H1 (cell line): Measurements from ENCODE around the gene MGAT5B. TPM values are rescaled to one million over a fixed set of nuclear protein-coding genes. Genes with fewer than 3 reads are reported as not detected.

ENCODE experiments used
- CTCF ChIA-PET: fragments of 300-600 bp; sonication (Branson Sonifier 250); formaldehyde crosslinking; loops from one replicate; lab custom pipeline; 2021; ENCODE audit not compliant: partially characterized antibody; lab: Charles Lee
- POLR2A ChIA-PET: fragments of 300-600 bp; sonication (Branson Sonifier 250); formaldehyde crosslinking; loops from one replicate; lab custom pipeline; 2021; ENCODE audit warnings: inconsistent platforms; ENCODE audit not compliant: partially characterized antibody; lab: Charles Lee
- DNase-seq, 2 experiments: peaks; one replicate each; pipeline versions ENCODE4 v3.0.0 to v3.0.0-alpha.2; 2010 to 2022; ENCODE audit warnings: low spot score in 2 of 2, low read depth in 1 of 2, mixed read lengths in 1 of 2
- FAIRE-seq: peaks from 2 replicates; lab custom pipeline; 2011; peaks lifted over from hg19 to GRCh38; lab: Jason Lieb, UNC
- H2AFZ ChIP-seq: 2 replicates; pipeline ENCODE4 v1.8.1; 2012; ENCODE audit warnings: low read length, inconsistent platforms
- H2AK5ac ChIP-seq: 2 replicates; pipeline ENCODE4 v1.6.1; 2013; ENCODE audit warnings: low read depth, low read length
- H2BK120ac ChIP-seq: replicated peaks from 2 replicates; pipeline ENCODE3; 2013; ENCODE audit warnings: low read depth, low read length, inconsistent platforms
- H2BK12ac ChIP-seq: 2 replicates; pipeline ENCODE4 v1.6.1; 2013; ENCODE audit warnings: low read depth, low read length
- H2BK15ac ChIP-seq: 2 replicates; pipeline ENCODE4 v1.6.1; 2013; ENCODE audit warnings: low read length
- H2BK20ac ChIP-seq: 2 replicates; pipeline ENCODE4 v1.6.1; 2013; ENCODE audit warnings: low read length
- H2BK5ac ChIP-seq: 2 replicates; pipeline ENCODE4 v1.6.1; 2013; ENCODE audit warnings: low read depth, low read length
- H3K14ac ChIP-seq: 2 replicates; pipeline ENCODE4 v1.6.1; 2013; ENCODE audit warnings: inconsistent platforms; ENCODE audit not compliant: insufficient read length
- H3K18ac ChIP-seq: 2 replicates; pipeline ENCODE4 v1.6.1; 2013; ENCODE audit warnings: low read length; ENCODE audit errors: extremely low read depth
- H3K23ac ChIP-seq: 2 replicates; pipeline ENCODE4 v1.6.1; 2013; ENCODE audit warnings: inconsistent platforms; ENCODE audit not compliant: insufficient read length
- H3K23me2 ChIP-seq: 2 replicates; pipeline ENCODE4 v1.6.1; 2013; ENCODE audit warnings: low read depth, low read length
- H3K27ac ChIP-seq: 2 replicates; pipeline ENCODE4 v1.6.1; 2011; ENCODE audit warnings: low read depth, low read length, inconsistent platforms
- H3K27me3 ChIP-seq, 4 experiments: replicated peaks in 1 of 4; 1 replicate in 1 of 4; 2 replicates in 3 of 4; pipeline versions ENCODE4 v1.6.1 to v1.8.1; 2011 to 2013; ENCODE audit warnings: low read length in 3 of 4, mild to moderate bottlenecking in 3 of 4, inconsistent platforms in 2 of 4, mixed read lengths in 2 of 4, moderate library complexity in 1 of 4; ENCODE audit not compliant: control insufficient read depth in 3 of 4, insufficient read depth in 3 of 4; ENCODE audit errors: extremely low read depth in 1 of 4
- H3K36me3 ChIP-seq, 4 experiments: 2 replicates each; pipeline versions ENCODE4 v1.6.1 to v1.8.1; 2011 to 2013; ENCODE audit warnings: mild to moderate bottlenecking in 4 of 4, low read length in 3 of 4, moderate library complexity in 2 of 4, control low read depth in 1 of 4, inconsistent platforms in 1 of 4; ENCODE audit not compliant: insufficient read depth in 4 of 4, control insufficient read depth in 2 of 4
- H3K4ac ChIP-seq: replicated peaks from 2 replicates; pipeline ENCODE3; 2013; ENCODE audit warnings: low read length, low read depth, mixed read lengths, inconsistent platforms; ENCODE audit not compliant: insufficient read length
- H3K4me1 ChIP-seq, 4 experiments: replicated peaks in 1 of 4; 1 replicate in 1 of 4; 2 replicates in 3 of 4; pipeline versions ENCODE4 v1.6.1 to v1.8.1; 2011 to 2013; ENCODE audit warnings: low read length in 3 of 4, inconsistent platforms in 2 of 4, mixed read lengths in 1 of 4; ENCODE audit not compliant: insufficient read depth in 4 of 4, control insufficient read depth in 3 of 4
- H3K4me2 ChIP-seq, 2 experiments: 2 replicates each; pipeline versions ENCODE4 v1.6.1 to v1.8.1; 2011 to 2013; ENCODE audit warnings: low read depth in 2 of 2, low read length in 2 of 2, control low read depth in 1 of 2, inconsistent platforms in 1 of 2, mild to moderate bottlenecking in 1 of 2; ENCODE audit not compliant: insufficient read depth in 1 of 2
- H3K4me3 ChIP-seq, 4 experiments: fragments of 200-600, 300-600 bp in 1 of 4; sonication (generic), shearing (Covaris generic), sonication (Bioruptor Twin) in 1 of 4; 2 replicates each; pipeline versions ENCODE4 v1.5.1 to v1.8.1; 2011 to 2016; ENCODE audit warnings: low read length in 4 of 4, low read depth in 3 of 4, control low read depth in 2 of 4, inconsistent platforms in 2 of 4, mild to moderate bottlenecking in 2 of 4, mixed read lengths in 1 of 4, moderate library complexity in 1 of 4; ENCODE audit not compliant: insufficient read depth in 2 of 4; ENCODE audit errors: extremely low read depth in 1 of 4
- H3K56ac ChIP-seq: replicated peaks from 2 replicates; pipeline ENCODE3; 2013; ENCODE audit warnings: low read depth, mild to moderate bottlenecking, mixed read lengths, low read length, inconsistent platforms; ENCODE audit not compliant: insufficient read length
- H3K79me1 ChIP-seq: 2 replicates; pipeline ENCODE4 v1.6.1; 2013; ENCODE audit warnings: low read depth, low read length, control low read depth
- H3K79me2 ChIP-seq, 2 experiments: 2 replicates each; pipeline versions ENCODE4 v1.6.1 to v1.8.1; 2012 to 2013; ENCODE audit warnings: low read length in 2 of 2, mild to moderate bottlenecking in 2 of 2, inconsistent platforms in 1 of 2; ENCODE audit not compliant: insufficient read depth in 2 of 2, control insufficient read depth in 1 of 2
- H3K9ac ChIP-seq, 4 experiments: replicated peaks in 1 of 4; 1 replicate in 1 of 4; 2 replicates in 3 of 4; pipeline versions ENCODE4 v1.6.1 to v1.8.1; 2011 to 2013; ENCODE audit warnings: low read depth in 3 of 4, low read length in 3 of 4, control low read depth in 2 of 4, mild to moderate bottlenecking in 2 of 4, moderate library complexity in 2 of 4, inconsistent platforms in 1 of 4; ENCODE audit errors: extremely low read depth in 1 of 4
- H3K9me3 ChIP-seq, 2 experiments: 2 replicates each; pipeline versions ENCODE4 v1.6.1 to v1.8.1; 2012 to 2013; ENCODE audit warnings: mild to moderate bottlenecking in 2 of 2, moderate library complexity in 2 of 2, control low read depth in 1 of 2, inconsistent platforms in 1 of 2, low read depth in 1 of 2, low read length in 1 of 2, mixed read lengths in 1 of 2; ENCODE audit not compliant: insufficient read depth in 2 of 2
- H4K20me1 ChIP-seq, 2 experiments: replicated peaks in 1 of 2; 2 replicates each; pipeline versions ENCODE3 to v1.8.1; 2011 to 2013; ENCODE audit warnings: inconsistent platforms in 2 of 2, low read length in 2 of 2, mild to moderate bottlenecking in 1 of 2; ENCODE audit not compliant: insufficient read depth in 2 of 2, control insufficient read depth in 1 of 2
- H4K5ac ChIP-seq: 2 replicates; pipeline ENCODE4 v1.6.1; 2013; ENCODE audit warnings: low read length, low read depth, mixed read lengths, inconsistent platforms; ENCODE audit not compliant: insufficient read length
- H4K8ac ChIP-seq: 2 replicates; pipeline ENCODE4 v1.8.0; 2013; ENCODE audit warnings: mild to moderate bottlenecking, moderate library complexity, low read length, inconsistent platforms; ENCODE audit not compliant: insufficient read depth; ENCODE audit errors: extremely low read depth
- H4K91ac ChIP-seq: replicated peaks from 2 replicates; pipeline ENCODE3; 2013; ENCODE audit warnings: low read length, mixed read lengths, inconsistent platforms; ENCODE audit not compliant: insufficient read length
- BACH1 ChIP-seq: IDR thresholded peaks from 2 replicates; pipeline ENCODE4 v1.6.1; 2012; ENCODE audit warnings: low read length, improper control_type of control experiment
- CBX8 ChIP-seq: fragments of 300-800, 300-1000 bp; sonication (generic); IDR thresholded peaks from 2 replicates; pipeline ENCODE4 v1.7.1; 2016; ENCODE audit warnings: low read depth, low read length, borderline replicate concordance
- CHD1 ChIP-seq: IDR thresholded peaks from 2 replicates; pipeline ENCODE4 v1.6.1; 2012; ENCODE audit warnings: low read depth, low read length, improper control_type of control experiment
- MAX ChIP-seq: IDR thresholded peaks from 2 replicates; pipeline ENCODE4 v1.6.1; 2012; ENCODE audit warnings: inconsistent platforms
- NRF1 ChIP-seq: IDR thresholded peaks from 2 replicates; pipeline ENCODE4 v1.6.1; 2011; ENCODE audit warnings: mild to moderate bottlenecking, low read depth, low read length, improper control_type of control experiment
- RFX5 ChIP-seq: IDR thresholded peaks from 2 replicates; pipeline ENCODE4 v1.6.1; 2011; ENCODE audit warnings: low read depth, low read length, improper control_type of control experiment, borderline replicate concordance
- WGBS, 2 experiments: shearing (Covaris generic) in 1 of 2; methylation state at CpG; one replicate each; pipeline versions ENCODE4 v1.1.6 to v1.1.7; 2013 to 2015; ENCODE audit warnings: low lambda C conversion rate in 2 of 2, mixed read lengths in 2 of 2, inconsistent platforms in 1 of 2, low coverage in 1 of 2, missing lambda C conversion rate in 1 of 2; ENCODE audit not compliant: insufficient replicate concordance in 2 of 2, insufficient coverage in 1 of 2, insufficient read length in 1 of 2; ENCODE audit errors: extremely low coverage in 1 of 2, missing lambda C conversion rate in 1 of 2; 5-methylcytosine and 5-hydroxymethylcytosine counted together
- polyA plus RNA-seq, 7 experiments: library from polyadenylated mRNA; depleted of rRNA in 3 of 7; stranded (reverse) in 5 of 7; unstranded in 2 of 7; fragments of >200 nt in 5 of 7; fragments of 200-250 nt in 2 of 7; gene quantifications; 1 replicate in 5 of 7; 2 replicates in 1 of 7; 4 replicates in 1 of 7; pipeline versions ENCODE4 v1.2.1 to v1.2.3, GENCODE V29; 2011 to 2013; ENCODE audit warnings: missing spikeins in 2 of 7, mixed read lengths in 2 of 7
- total RNA-seq: library from RNA; stranded (reverse); fragmentation: NEBNext Ultra II Directional; extraction: Animal tissue kit (Norgen Biotek cat#: 25700); gene quantifications from 2 replicates; pipeline ENCODE4 v1.2.1, GENCODE V29; 2021

The MGAT5B gene
- total and polyA plus RNA-seq, 2 of the 8 experiments (the other 6 are each of a cell fraction or from before 2014, with no cell fraction given), result 7.9 to 8.2 TPM

- H2AK5ac ChIP-seq, result no peak overlapping the region
- H3K27me3 ChIP-seq, result no peaks in the 10 kb centered on the region
- TF ChIP-seq BACH1, result no peak
- no peak for TF ChIP-seq RFX5
- no peak for TF ChIP-seq NRF1
- TF ChIP-seq MAX, result no peak
- no peak for TF ChIP-seq CBX8
- no peak for TF ChIP-seq CHD1
- H2AFZ ChIP-seq, result no peak overlapping the region
- H3K9ac ChIP-seq, result no peak overlapping the region
- no peaks in the 10 kb centered on the region for H3K79me2 ChIP-seq
- H3K4me1 ChIP-seq, result peaks cover 0 to 4% (median 1%) of the 10 kb centered on the region in 4 experiments; a peak in 4 of 7 replicates
- no peak overlapping the region for H3K27ac ChIP-seq
- H3K36me3 ChIP-seq, result no peaks in the 10 kb centered on the region
- H3K14ac ChIP-seq, result no peak overlapping the region
- no peak for FAIRE-seq
- no peak overlapping the region for H4K8ac ChIP-seq
- no peaks in the 10 kb centered on the region; the same call in 1 of the 2 replicates for H3K79me1 ChIP-seq
- peaks cover 0 to 1% of the 10 kb centered on the region in 2 experiments for H4K20me1 ChIP-seq
- no peak overlapping the region for H3K56ac ChIP-seq
- no peak overlapping the region for H3K4me2 ChIP-seq
- H3K23ac ChIP-seq, result no peak overlapping the region
- no peak overlapping the region for H2BK20ac ChIP-seq
- H3K4me3 ChIP-seq, result no peak overlapping the region
- H3K4ac ChIP-seq, result no peak overlapping the region
- ChIA-PET POLR2A (no interaction called here), CTCF (interaction anchor here (0.9 to 8.4 kb wide), 5 partner anchors 9 to 188 kb away, joined by 3 to 70 read pairs (median 5); partner anchors contain the start of gene MGAT5B)
- H4K91ac ChIP-seq, result no peak overlapping the region
- no peaks in the 10 kb centered on the region; a peak in 1 of 4 replicates for H3K9me3 ChIP-seq
- no peak for DNase-seq
- no peak overlapping the region for H4K5ac ChIP-seq
- H2BK15ac ChIP-seq, result no peak overlapping the region
- no peaks in the 10 kb centered on the region for H3K23me2 ChIP-seq
- H2BK5ac ChIP-seq, result no peak overlapping the region
- no peak overlapping the region for H2BK12ac ChIP-seq
- H2BK120ac ChIP-seq, result no peak overlapping the region
- WGBS, 2 experiments, result 91% methylated on average over 6 of the region's 6 CpGs; no CpG with 5 or more reads in 1 of the 2 experiments
- H3K18ac ChIP-seq, result no peak overlapping the region
Measured at GRCh38 chr17:76878568-76878967, 10.4 kb downstream of the MGAT5B start.
